NOMO-1 treated with dmso at 0.1 percent for 144 hours (cell line): ENCODE data around the gene KRABD2.
A peak's percentile ranks its signal among the peaks of the same experiment; 100 is the strongest.
"Not testable (repeated sequence)": the region's sequence is repeated elsewhere in the genome, so short reads cannot be mapped to it uniquely, and the experiment has no call there.

ENCODE experiments used
- DNase-seq: peaks from one replicate; lab custom pipeline; 2025; ENCODE audit not compliant: unreplicated experiment; lab: John Stamatoyannopoulos, UW

KRABD2 gene

GRCh38 chr17:8392674-8393469 lies 16.4 kb upstream of the KRABD2 start:
- DNase-seq: no peak

- DNase-seq: no peak
These were observed 15.8 kb upstream of the KRABD2 start for GRCh38 chr17:8392274-8392673.

GRCh38 chr17:8391711-8392110 lies 15.2 kb upstream of the KRABD2 start:
- no peak for DNase-seq

- no peak for DNase-seq
These were observed 11.6 kb upstream of the KRABD2 start for GRCh38 chr17:8387914-8388651.

GRCh38 chr17:8386841-8387240 lies 10.3 kb upstream of the KRABD2 start:
- DNase-seq: no peak

GRCh38 chr17:8384801-8385378 lies 8.4 kb upstream of the KRABD2 start:
- no peak for DNase-seq

GRCh38 chr17:8383143-8383822 lies 6.8 kb upstream of the KRABD2 start, which contains the start of gene RPL26:
RPL26 (minus strand) TSS chr17:8383193; CDS start chr17:8382310, 883 bp downstream.
- peak; percentile 93 for DNase-seq

- DNase-seq: no peak
These were observed 6.3 kb upstream of the KRABD2 start for GRCh38 chr17:8382880-8383142.

GRCh38 chr17:8382052-8382879 lies 5.8 kb upstream of the KRABD2 start:
- DNase-seq: no peak

- no peak for DNase-seq
These were observed 3.5 kb upstream of the KRABD2 start for GRCh38 chr17:8380049-8380448.

- not testable (repeated sequence) for DNase-seq
These were observed 1.6 kb upstream of the KRABD2 start for GRCh38 chr17:8378117-8378516.

- no peak for DNase-seq
These were observed 918 bp upstream of the KRABD2 start for GRCh38 chr17:8377422-8377821.

GRCh38 chr17:8375738-8376259 lies 705 bp downstream of the KRABD2 start:
- DNase-seq: no peak

GRCh38 chr17:8373856-8374255 lies 2.6 kb downstream of the KRABD2 start:
- DNase-seq: not testable (repeated sequence)

- no peak for DNase-seq
These were observed 4.1 kb downstream of the KRABD2 start for GRCh38 chr17:8372422-8372821.

- no peak for DNase-seq
These were observed 4.7 kb downstream of the KRABD2 start for GRCh38 chr17:8371786-8372185.

- no peak for DNase-seq
These were observed 6.6 kb downstream of the KRABD2 start for GRCh38 chr17:8369944-8370343.

- no peak for DNase-seq
These were observed 8.3 kb downstream of the KRABD2 start for GRCh38 chr17:8368193-8368592.

GRCh38 chr17:8366231-8366630 lies 10.3 kb downstream of the KRABD2 start:
- no peak for DNase-seq

- DNase-seq: no peak
These were observed 11.4 kb downstream of the KRABD2 start for GRCh38 chr17:8365143-8365542.
